B cell (primary cell): Measurements from ENCODE around the gene DCDC2B. TPM values are rescaled to one million over a fixed set of nuclear protein-coding genes. Genes with fewer than 3 reads are reported as not detected.

Experiments
- ATAC-seq: fragments of 200-7000 bp; cut with Tn5 transposase; one replicate; pipeline ENCODE4 v1.10.0; 2021; ENCODE audit warnings: low read depth, mild to moderate bottlenecking, moderate number of reproducible peaks, moderate library complexity
- CTCF ChIA-PET: fragments of 350-600 bp; sonication (Branson Sonifier 250); formaldehyde crosslinking; loops from one replicate; lab custom pipeline; 2021; ENCODE audit warnings: antibody characterized with exemption, inconsistent platforms; lab: Charles Lee
- POLR2A ChIA-PET: fragments of 350-600 bp; sonication (Branson Sonifier 250); formaldehyde crosslinking; loops from one replicate; lab custom pipeline; 2021; ENCODE audit warnings: antibody characterized with exemption; lab: Charles Lee
- DNase-seq: peaks from one replicate; pipeline ENCODE4 v3.0.0; 2013
- H2AFZ ChIP-seq: 2 replicates; pipeline ENCODE4 v1.6.1; 2012; ENCODE audit warnings: mild to moderate bottlenecking, low read depth, low read length; ENCODE audit not compliant: insufficient read depth, poor library complexity, severe bottlenecking
- H3K27ac ChIP-seq, 2 donors: 1 replicate in 1 of 2; 2 replicates in 1 of 2; pipeline ENCODE4 v1.5.1; 2012 to 2013; ENCODE audit warnings: low read length in 2 of 2, mild to moderate bottlenecking in 2 of 2, moderate library complexity in 1 of 2
- H3K27me3 ChIP-seq, 4 experiments: fragments of 200-600 bp in 1 of 4; sonication (generic) in 1 of 4; replicated peaks in 1 of 4; 1 replicate in 2 of 4; 2 replicates in 2 of 4; pipeline versions ENCODE4 v1.6.1 to v1.7.0; 2013 to 2016; ENCODE audit warnings: low read length in 3 of 4, mild to moderate bottlenecking in 2 of 4, mixed read lengths in 1 of 4, moderate library complexity in 1 of 4; ENCODE audit not compliant: insufficient read depth in 4 of 4, control insufficient read depth in 3 of 4; ENCODE audit errors: control extremely low read depth in 1 of 4
- H3K36me3 ChIP-seq, 2 experiments: replicated peaks in 1 of 2; 1 replicate in 1 of 2; 2 replicates in 1 of 2; pipeline versions ENCODE4 v1.6.1 to v1.7.1; 2013; ENCODE audit warnings: low read length in 1 of 2; ENCODE audit not compliant: insufficient read depth in 2 of 2, control insufficient read depth in 1 of 2; ENCODE audit errors: control extremely low read depth in 1 of 2, extremely low read depth in 1 of 2
- H3K4me1 ChIP-seq, 2 donors: fragments of 200-600 bp in 1 of 2; sonication (generic) in 1 of 2; 1 replicate in 1 of 2; 2 replicates in 1 of 2; pipeline versions ENCODE4 v1.5.1 to v1.6.1; 2013 to 2017; ENCODE audit warnings: low read length in 2 of 2; ENCODE audit not compliant: control insufficient read depth in 2 of 2, insufficient read depth in 2 of 2
- H3K4me2 ChIP-seq: replicated peaks from 2 replicates; pipeline ENCODE3; 2012; ENCODE audit warnings: mild to moderate bottlenecking, low read depth, low read length; ENCODE audit not compliant: poor library complexity, severe bottlenecking
- H3K4me3 ChIP-seq, 5 experiments: fragments of 200-600 bp in 1 of 5; sonication (generic) in 1 of 5; 1 replicate in 3 of 5; 2 replicates in 2 of 5; pipeline versions ENCODE4 v1.5.1 to v1.7.0; 2011 to 2016; ENCODE audit warnings: low read length in 4 of 5, mild to moderate bottlenecking in 4 of 5, low read depth in 2 of 5, control low read depth in 1 of 5, moderate library complexity in 1 of 5; ENCODE audit not compliant: insufficient read depth in 1 of 5; ENCODE audit errors: control extremely low read depth in 1 of 5, extremely low read depth in 1 of 5
- H3K79me2 ChIP-seq: fragments of 200-600 bp; sonication (generic); one replicate; pipeline ENCODE4 v1.6.0; 2016; ENCODE audit warnings: low read length; ENCODE audit not compliant: control insufficient read depth, insufficient read depth
- H3K9ac ChIP-seq: fragments of 200-600 bp; sonication (generic); 2 replicates; pipeline ENCODE4 v1.6.1; 2017; ENCODE audit warnings: mild to moderate bottlenecking, low read length, moderate library complexity
- H3K9me3 ChIP-seq, 3 donors: one replicate each; pipeline versions ENCODE4 v1.6.1 to v1.7.1; 2013; ENCODE audit warnings: low read length in 2 of 3; ENCODE audit not compliant: control insufficient read depth in 2 of 3, insufficient read depth in 1 of 3; ENCODE audit errors: control extremely low read depth in 1 of 3
- H4K20me1 ChIP-seq: 2 replicates; pipeline ENCODE4 v1.6.0; 2012; ENCODE audit warnings: mild to moderate bottlenecking, low read length; ENCODE audit not compliant: insufficient read depth, control insufficient read depth, poor library complexity, severe bottlenecking
- H3K27ac Mint-ChIP-seq: one replicate; pipeline ENCODE4 v1.8.0; 2021; ENCODE audit warnings: mixed read lengths
- H3K27me3 Mint-ChIP-seq: one replicate; pipeline ENCODE4 v1.8.0; 2021; ENCODE audit warnings: mixed read lengths
- H3K4me1 Mint-ChIP-seq: one replicate; pipeline ENCODE4 v1.8.0; 2021; ENCODE audit warnings: mixed read lengths
- H3K4me3 Mint-ChIP-seq: one replicate; pipeline ENCODE4 v1.8.0; 2021; ENCODE audit warnings: mixed read lengths
- H3K9me3 Mint-ChIP-seq: one replicate; pipeline ENCODE4 v1.8.0; 2022; ENCODE audit warnings: mixed read lengths; ENCODE audit not compliant: insufficient read depth
- EZH2 ChIP-seq: IDR thresholded peaks from 2 replicates; pipeline ENCODE4 v1.6.1; 2012; ENCODE audit warnings: borderline replicate concordance, low read depth, mild to moderate bottlenecking, moderate library complexity, low read length; ENCODE audit not compliant: insufficient read depth, poor library complexity, severe bottlenecking
- WGBS: methylation state at CpG from one replicate; pipeline ENCODE4 v1.1.5; 2013; ENCODE audit warnings: missing lambda C conversion rate; ENCODE audit not compliant: insufficient coverage; 5-methylcytosine and 5-hydroxymethylcytosine counted together
- intact Hi-C: fragments of 100-400 bp; cut with micrococcal nuclease; formaldehyde crosslinking; loops from one replicate; pipeline ENCODE4 v1.10.0; 2022
- polyA plus RNA-seq: library from polyadenylated mRNA; depleted of rRNA; stranded (reverse); fragments of >200 nt; gene quantifications from 2 replicates; pipeline ENCODE4 v1.2.3, GENCODE V29; 2012
- total RNA-seq, 2 donors: library from RNA; stranded (reverse); fragments of 120-200 nt in 1 of 2; gene quantifications; 1 replicate in 1 of 2; 2 replicates in 1 of 2; pipeline versions ENCODE4 v1.2.3 to v1.2.4, GENCODE V29; 2013 to 2022
- TF ChIP-seq, protein P1 (sequence below): fragments of 200-600 bp; IDR thresholded peaks from one replicate; pipeline ENCODE4 v1.8.0; 2022; ENCODE audit warnings: antibody characterized with exemption, mild to moderate bottlenecking

DCDC2B gene
- total and polyA plus RNA-seq, 2 donors (not counting 1 experiment from before 2014, with no cell fraction given), result not detected

DNA sequence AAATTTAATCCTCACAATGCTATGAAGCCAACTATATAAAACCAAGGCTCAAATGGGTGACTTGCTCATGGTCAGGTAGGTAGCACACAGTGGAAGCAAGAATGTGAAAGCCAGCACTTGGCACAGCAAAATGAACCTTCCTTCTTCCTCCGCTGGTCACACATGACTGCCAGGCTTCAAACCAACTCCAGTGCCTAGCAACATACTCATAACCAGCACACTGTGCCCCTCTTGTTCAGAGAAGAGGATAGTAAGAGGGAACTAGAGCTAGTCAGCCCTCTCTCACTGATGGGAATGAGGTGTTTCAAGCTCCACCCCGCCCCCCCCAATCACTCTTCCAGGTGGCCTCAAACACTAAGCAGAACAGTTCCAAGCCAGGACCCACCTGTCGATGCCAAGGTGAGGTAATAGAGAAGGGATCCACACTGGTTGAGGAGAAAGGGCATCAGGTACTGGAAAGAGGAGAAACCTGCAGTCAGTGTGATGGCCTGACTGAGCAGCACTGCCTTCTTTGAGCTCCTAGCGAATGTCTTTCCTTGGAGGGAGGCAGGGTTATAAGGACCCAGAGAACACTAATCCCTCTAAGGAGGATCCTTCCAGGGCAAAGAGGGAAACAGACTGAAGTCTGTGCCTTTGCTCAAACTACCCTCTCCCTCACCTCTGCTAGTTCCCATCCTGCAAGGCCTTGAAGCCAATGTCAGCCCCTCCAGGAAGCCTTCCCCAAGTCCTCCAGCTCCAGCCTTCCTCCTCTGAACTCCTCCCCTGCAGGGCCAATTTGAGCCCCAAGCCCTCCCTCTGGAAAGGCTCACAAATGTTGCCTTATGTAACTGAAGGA, 12.1 kb downstream of the DCDC2B start:
- intact Hi-C loops, result no loop called here
- ATAC-seq, result peak; percentile 39
- CTCF ChIA-PET, result interaction anchor here (0.7 to 3.6 kb wide), 7 partner anchors 9 to 181 kb away, joined by 3 to 15 read pairs (median 3); partner anchors contain the start of gene TXLNA
- POLR2A ChIA-PET, result interaction anchor here (0.9 to 1.3 kb wide), 3 partner anchors 21 to 115 kb away, joined by 3 to 4 read pairs (median 4); partner anchors contain the start of genes CCDC28B and MARCKSL1
- Histone ChIP-seq H3K4me1 (peaks cover 28 to 30% of the 10 kb centered on the region in 2 donors), H3K4me3 (peak overlapping the region; percentile 61 to 99 (median 93)), H3K79me2 (peaks cover 53% of the 10 kb centered on the region), H3K4me2 (peak overlapping the region; percentile 87), H3K9me3 (no peaks in the 10 kb centered on the region), H3K36me3 (peaks cover 3 to 34% of the 10 kb centered on the region in 2 experiments), H2AFZ (no peak overlapping the region), H3K27ac (peak overlapping the region; percentile 72 to 94), H3K9ac (peak overlapping the region; percentile 97), H3K27me3 (no peaks in the 10 kb centered on the region), H4K20me1 (peaks cover 8% of the 10 kb centered on the region)
- TF ChIP-seq EZH2, result no peak
- TF ChIP-seq, protein P1, sequence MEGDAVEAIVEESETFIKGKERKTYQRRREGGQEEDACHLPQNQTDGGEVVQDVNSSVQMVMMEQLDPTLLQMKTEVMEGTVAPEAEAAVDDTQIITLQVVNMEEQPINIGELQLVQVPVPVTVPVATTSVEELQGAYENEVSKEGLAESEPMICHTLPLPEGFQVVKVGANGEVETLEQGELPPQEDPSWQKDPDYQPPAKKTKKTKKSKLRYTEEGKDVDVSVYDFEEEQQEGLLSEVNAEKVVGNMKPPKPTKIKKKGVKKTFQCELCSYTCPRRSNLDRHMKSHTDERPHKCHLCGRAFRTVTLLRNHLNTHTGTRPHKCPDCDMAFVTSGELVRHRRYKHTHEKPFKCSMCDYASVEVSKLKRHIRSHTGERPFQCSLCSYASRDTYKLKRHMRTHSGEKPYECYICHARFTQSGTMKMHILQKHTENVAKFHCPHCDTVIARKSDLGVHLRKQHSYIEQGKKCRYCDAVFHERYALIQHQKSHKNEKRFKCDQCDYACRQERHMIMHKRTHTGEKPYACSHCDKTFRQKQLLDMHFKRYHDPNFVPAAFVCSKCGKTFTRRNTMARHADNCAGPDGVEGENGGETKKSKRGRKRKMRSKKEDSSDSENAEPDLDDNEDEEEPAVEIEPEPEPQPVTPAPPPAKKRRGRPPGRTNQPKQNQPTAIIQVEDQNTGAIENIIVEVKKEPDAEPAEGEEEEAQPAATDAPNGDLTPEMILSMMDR, result no peak
- WGBS, result 100% methylated on average over 1 of the region's 4 CpGs
- Mint-ChIP-seq H3K9me3 (no peaks in the 10 kb centered on the region), H3K27me3 (no peaks in the 10 kb centered on the region), H3K4me3 (peak overlapping the region; percentile 97), H3K27ac (peak overlapping the region; percentile 98), H3K4me1 (peaks cover 43% of the 10 kb centered on the region)
- DNase-seq, result peak; percentile 55

DNA sequence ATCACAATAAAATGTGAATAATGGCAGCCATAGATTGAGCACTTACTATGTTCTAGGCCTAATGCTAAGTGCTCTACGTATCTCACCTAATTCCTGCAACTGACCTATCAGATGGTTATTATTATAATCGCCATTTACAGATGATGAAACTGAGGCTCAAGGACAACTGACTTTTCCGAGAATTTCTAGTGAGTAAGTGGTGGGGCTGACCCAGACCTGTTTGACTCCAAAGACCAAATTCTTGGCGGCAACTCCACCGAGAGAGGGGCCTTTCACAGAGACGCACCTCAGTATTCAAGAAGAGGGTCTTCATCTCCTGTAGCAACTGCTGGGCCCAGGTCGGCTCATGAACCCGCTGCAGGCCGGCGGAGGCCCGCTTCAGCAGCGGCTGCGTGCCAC, 12.7 kb downstream of the DCDC2B start:
- Histone ChIP-seq H3K27ac (peak overlapping the region; percentile 72 to 94), H3K4me1 (peaks cover 28 to 30% of the 10 kb centered on the region in 2 donors), H3K27me3 (no peaks in the 10 kb centered on the region), H3K79me2 (peaks cover 53% of the 10 kb centered on the region), H2AFZ (peak overlapping the region; percentile 80), H3K36me3 (peaks cover 3 to 35% of the 10 kb centered on the region in 2 experiments), H3K4me2 (peak overlapping the region; percentile 87), H3K4me3 (peak overlapping the region; percentile 61 to 99 (median 93)), H3K9ac (peak overlapping the region; percentile 97), H4K20me1 (peaks cover 8% of the 10 kb centered on the region), H3K9me3 (no peaks in the 10 kb centered on the region)
- intact Hi-C loops, result no loop called here
- no peak for DNase-seq
- H3K9me3 Mint-ChIP-seq, result no peaks in the 10 kb centered on the region
- peak overlapping the region; percentile 97 for H3K4me3 Mint-ChIP-seq
- POLR2A ChIA-PET, result interaction anchor here (0.6 to 1.5 kb wide), 6 partner anchors 16 to 207 kb away, joined by 3 to 4 read pairs (median 4); partner anchors contain the start of genes CCDC28B, IQCC and MARCKSL1
- no peaks in the 10 kb centered on the region for H3K27me3 Mint-ChIP-seq
- peaks cover 43% of the 10 kb centered on the region for H3K4me1 Mint-ChIP-seq
- H3K27ac Mint-ChIP-seq, result peak overlapping the region; percentile 98
- TF ChIP-seq, protein P1, result no peak
- no peak for TF ChIP-seq EZH2
- CTCF ChIA-PET, result interaction anchor here (3.6 kb wide), 1 partner anchor 18 kb away, joined by 15 read pairs; no protein-coding TSS in a partner anchor
- no peak for ATAC-seq
- WGBS, result 16% methylated on average over 11 of the region's 13 CpGs
